HG03159 (cell line): Measurements from ENCODE around the gene MYCL.
"Not testable (repeated sequence)": the region's sequence is repeated elsewhere in the genome, so short reads cannot be mapped to it uniquely, and the experiment has no call there.

Source experiments
- ATAC-seq: cut with Tn5 transposase; IDR thresholded peaks from one replicate; pipeline ENCODE4 v1.9.1; 2021; ENCODE audit warnings: mild to moderate bottlenecking, moderate library complexity; ENCODE audit not compliant: unreplicated experiment

The MYCL gene

DNA sequence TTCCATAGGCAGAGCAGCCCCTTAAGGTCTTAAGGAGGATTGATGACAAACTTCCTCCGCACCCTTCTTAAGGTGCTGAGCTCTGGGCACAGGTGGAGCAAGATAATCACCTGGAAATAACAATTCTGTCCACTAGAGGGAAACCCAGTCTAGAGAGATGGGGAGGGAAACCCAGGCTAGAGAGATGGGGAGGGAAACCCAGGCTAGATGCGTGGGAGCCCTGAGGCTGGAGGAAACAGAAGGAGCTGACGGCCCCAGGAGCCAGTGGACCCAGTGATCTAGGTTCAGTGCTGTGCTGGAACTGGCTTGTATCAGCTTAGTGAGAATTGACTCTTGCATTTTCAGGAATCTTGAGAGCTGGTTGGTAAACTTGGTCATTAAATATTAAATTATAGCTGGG lies 17.8 kb upstream of the MYCL start:
- ATAC-seq, result no peak

GRCh38 chr1:39917825-39918224 lies 16.1 kb upstream of the MYCL start:
- no peak for ATAC-seq

DNA sequence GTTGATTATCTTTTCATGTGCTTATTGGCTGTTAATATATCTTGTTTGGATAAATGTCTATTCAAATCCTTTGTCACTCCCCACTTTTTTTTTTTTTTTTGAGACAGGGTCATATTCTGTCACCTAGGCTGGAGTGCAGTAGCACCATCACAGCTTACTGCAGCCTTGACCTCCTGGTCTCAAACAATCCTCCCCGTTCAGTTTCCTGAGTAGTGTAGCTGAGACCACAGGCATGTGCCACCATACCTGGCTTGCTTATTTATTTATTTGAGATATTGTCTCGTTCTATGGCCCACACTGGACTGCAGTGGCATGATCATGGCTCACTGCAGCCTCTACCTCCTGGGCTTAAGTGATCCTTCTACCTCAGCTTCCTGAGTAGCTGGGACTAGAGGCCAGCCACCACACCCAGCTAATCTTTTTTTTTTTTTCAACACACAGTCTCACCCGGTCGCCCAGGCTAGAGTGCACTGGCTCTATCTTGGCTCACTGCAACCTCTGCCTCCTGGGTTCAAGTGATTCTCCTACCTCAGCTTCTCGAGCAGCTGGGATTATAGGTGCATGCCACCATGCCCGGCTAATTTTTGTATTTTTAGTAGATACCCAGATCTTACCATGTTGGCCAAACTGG lies 13.9 kb upstream of the MYCL start:
- ATAC-seq, result no peak

DNA sequence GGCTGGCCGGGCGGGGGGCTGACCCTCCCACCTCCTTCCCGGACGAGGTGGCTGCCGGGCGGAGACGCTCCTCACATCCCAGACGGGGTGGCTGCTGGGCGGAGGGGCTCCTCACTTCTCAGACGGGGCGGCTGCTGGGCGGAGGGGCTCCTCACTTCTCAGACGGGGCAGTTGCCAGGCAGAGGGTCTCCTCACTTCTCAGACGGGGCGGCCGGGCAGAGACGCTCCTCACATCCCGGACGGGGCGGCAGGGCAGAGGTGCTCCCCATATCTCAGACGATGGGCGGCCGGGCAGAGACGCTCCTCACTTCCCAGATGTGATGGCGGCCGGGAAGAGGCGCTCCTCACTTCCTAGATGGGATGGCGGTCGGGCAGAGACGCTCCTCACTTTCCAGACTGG lies 11.4 kb upstream of the MYCL start:
- not testable (repeated sequence) for ATAC-seq

- ATAC-seq, result no peak
Measured at GRCh38 chr1:39910263-39910662, 8.5 kb upstream of the MYCL start.

GRCh38 chr1:39908534-39908933 lies 6.8 kb upstream of the MYCL start:
- ATAC-seq, result no peak

GRCh38 chr1:39907528-39908453 lies 6.1 kb upstream of the MYCL start:
- ATAC-seq, result no peak

DNA sequence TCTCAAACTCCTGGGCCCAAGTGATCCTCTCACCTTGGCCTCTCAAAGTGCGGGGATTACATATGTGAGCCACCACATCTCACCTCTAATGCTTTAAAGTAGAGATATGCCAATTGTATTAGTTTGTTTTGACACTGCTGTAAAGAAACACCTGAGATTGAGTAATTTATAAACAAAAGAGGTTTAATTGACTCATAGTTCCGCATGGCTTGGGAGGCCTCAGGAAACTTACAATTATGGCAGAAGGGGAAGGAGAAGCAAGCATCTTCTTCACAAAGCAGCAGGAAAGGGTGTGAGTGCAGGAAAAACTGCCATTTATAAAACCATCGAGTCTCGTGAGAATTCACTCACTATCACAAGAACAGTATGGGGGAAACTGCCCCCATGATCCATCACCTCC lies 3.5 kb upstream of the MYCL start:
- ATAC-seq, result no peak

DNA sequence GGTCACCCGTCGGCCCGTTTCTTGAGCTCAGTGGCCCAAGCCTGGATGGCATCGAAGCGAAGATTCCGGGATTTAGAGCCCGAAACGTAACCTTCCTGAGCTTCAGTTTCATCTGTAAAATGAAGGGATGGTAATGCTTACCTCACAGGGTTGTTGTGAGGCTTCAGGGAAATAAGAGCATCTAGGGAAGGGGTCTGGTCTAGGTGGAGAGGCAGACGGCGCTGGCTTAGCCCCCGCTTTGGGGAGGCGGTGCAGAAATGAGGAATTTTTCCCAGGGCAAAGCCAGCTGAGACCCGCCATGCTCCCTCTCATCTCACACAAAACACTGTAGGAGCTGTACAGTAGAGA lies 717 bp upstream of the MYCL start:
- no peak for ATAC-seq

DNA sequence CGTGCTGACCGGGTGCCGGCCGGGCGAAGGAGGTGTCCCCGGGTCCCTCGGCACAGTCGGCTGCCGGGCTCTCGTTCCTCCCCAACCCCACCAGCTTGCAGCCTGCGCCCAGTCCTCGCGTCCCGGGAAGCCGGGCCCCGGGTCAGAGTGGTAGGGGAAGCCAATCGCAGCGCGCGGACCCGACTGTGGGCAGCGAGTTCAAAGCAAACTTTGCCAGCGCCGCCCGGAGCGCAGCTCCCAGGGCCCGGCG lies 328 bp downstream of the MYCL start:
- no peak for ATAC-seq

GRCh38 chr1:39900662-39901463 lies 854 bp downstream of the MYCL start:
- no peak for ATAC-seq

DNA sequence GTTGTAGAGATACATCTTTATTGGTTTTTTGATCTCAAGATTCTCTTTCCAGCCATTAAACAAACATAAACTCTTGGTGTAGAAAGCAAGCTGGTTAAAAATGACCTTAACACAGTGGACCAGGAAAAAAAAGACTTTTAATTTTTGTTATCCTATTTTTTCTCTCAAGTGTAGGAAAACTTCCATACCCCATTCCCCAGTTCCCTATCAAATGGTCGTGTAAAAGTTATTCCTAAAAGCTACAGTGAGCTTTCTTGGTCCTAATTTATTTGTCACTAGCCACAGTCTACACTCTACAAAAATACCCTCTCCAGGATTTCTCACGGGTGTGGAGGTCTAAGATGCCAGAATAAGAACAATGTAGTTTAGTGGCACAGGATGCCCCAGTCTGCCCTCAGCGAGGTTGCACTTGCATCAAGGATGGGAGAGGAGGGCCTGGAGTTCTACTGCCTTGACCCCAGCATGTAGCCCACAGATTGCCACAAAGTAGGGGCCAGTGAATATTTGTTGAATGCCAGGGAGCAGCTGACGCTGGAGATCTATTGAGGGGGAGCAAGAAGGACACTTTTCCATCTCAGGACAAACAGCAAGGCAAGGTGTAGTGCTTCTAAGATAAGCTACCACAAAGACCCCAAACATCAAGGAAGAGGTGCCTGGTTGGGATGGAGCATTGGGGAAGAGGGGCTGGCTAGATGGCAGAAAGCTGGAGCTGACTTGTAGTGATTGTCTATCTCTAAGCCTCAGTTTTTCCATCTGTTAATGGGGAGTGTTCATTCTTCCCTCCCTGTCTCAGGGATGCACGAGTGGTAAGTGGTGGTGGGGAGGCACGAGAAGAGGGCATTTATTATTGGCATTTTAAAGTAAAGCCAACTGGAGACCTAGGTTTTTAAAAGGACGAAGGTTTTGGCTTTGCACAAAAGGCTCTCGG lies 1.8 kb downstream of the MYCL start:
- no peak for ATAC-seq

DNA sequence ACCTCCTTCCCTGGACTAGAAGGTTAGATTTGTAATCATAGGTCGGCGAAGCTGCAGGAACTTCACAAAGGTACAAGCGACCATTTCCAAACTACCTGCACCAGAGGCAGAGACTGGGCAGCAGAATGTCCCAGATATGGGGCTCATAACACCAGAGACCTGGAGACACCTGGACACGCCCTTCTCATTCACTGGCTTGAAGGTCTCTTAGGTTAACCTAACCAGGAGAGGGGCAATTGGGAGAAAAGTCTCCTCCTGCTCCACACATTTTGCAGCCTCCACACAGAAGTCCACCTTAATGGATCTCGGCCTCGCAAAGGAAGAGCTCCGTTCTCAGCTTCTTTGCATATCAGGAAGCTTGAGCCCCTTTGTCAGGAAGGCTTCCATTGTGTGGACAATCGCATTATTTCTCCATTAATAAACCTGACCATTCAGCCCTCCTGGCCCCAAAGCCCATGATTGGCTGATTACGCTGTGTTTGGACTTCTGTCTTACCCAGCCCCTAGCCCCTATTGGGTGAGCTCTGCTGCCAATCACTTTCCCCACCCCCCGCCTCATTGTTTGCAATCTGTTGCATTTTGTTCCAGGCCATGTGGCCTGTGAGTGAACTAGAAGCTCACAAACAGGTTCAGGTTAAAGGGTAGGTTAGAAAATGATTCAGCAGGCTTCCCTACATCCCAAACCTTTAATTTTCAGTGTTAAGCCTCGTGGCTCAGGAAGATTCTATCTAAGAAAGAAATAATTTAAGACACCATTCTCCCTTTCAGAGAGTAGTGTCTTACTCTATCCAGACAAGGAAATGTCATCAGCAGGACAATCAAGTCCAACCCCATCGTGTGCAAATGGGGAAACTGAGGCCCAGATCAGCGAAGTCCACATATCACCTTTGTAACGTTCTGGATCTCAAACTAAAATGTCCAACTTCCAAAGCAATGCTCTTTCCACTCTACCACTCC lies 2.8 kb downstream of the MYCL start:
- no peak for ATAC-seq

GRCh38 chr1:39898191-39898590 lies 3.5 kb downstream of the MYCL start:
- no peak for ATAC-seq

- ATAC-seq, result no peak
Measured at GRCh38 chr1:39896909-39897685, 4.6 kb downstream of the MYCL start.

DNA sequence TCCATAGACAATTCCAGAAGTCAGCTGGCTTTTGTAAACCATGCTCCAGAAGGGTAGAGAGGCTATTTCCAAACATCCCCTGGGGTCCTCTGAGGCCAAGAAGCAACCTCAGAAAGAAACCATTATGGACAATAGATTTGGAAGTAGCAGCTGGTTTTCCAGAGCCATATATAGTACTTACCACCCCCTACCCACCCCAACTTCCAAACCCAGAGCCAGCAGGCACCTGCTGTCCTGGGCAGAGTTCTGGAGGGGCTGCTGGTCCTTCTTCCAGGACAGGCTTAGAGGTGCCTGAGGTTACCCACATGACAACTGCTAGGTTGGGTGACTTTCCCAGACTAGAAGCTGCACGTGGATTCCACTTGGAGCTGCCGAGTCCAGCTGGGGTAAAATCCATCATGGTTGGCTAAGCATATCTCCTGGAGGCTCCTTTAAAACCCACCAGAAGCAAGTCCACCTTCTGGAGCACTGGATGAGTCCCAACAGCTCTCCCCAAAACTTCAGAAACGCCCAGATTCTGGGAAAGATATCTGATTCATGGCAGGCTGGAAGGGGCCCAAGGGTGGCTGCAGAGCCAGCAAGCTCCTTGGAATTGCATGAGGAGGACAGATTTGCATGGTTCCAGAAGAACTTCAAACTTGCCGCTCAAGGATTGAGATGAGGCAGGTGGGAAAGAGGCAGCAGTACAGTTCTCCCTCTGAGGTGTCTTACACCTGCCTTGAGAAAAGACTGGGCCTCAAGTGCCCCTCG lies 5.8 kb downstream of the MYCL start:
- ATAC-seq, result no peak

GRCh38 chr1:39894884-39895495 lies 6.7 kb downstream of the MYCL start:
- no peak for ATAC-seq
